PC-9 (cell line): ENCODE measurements around the gene RASGRF1.

Source experiments
- CTCF ChIP-seq: fragments of 200-600 bp; sonication (generic); conservative IDR thresholded peaks from 2 replicates; pipeline ENCODE4 v1.6.1; 2017; ENCODE audit warnings: mixed run types, antibody characterized with exemption, mild to moderate bottlenecking, moderate library complexity
- EZH2 ChIP-seq: fragments of 200-600 bp; sonication (generic); IDR thresholded peaks from 2 replicates; pipeline ENCODE4 v1.8.0; 2017; ENCODE audit warnings: antibody characterized with exemption, low read depth

- no peak for TF ChIP-seq CTCF
- no peak for TF ChIP-seq EZH2
These were observed 168.1 kb downstream of the RASGRF1 start for GRCh38 chr15:78922527-78922926.
